Fibroblast of the conjunctiva (primary cell): ENCODE results near the gene UCK2.

Experiments used
- DNase-seq: peaks from one replicate; pipeline ENCODE4 v3.0.0-alpha.2; 2010; ENCODE audit warnings: low read depth

The UCK2 gene

GRCh38 chr1:165834229-165834628 lies 6.8 kb downstream of the UCK2 start:
- no peak for DNase-seq

GRCh38 chr1:165834881-165835280 lies 7.5 kb downstream of the UCK2 start:
- DNase-seq = no peak

- DNase-seq = no peak
Observed at GRCh38 chr1:165836664-165837482, 9.5 kb downstream of the UCK2 start.

GRCh38 chr1:165837838-165838364 lies 10.5 kb downstream of the UCK2 start:
- no peak for DNase-seq

GRCh38 chr1:165840423-165840822 lies 13.0 kb downstream of the UCK2 start:
- no peak for DNase-seq

GRCh38 chr1:165841582-165842017 lies 14.2 kb downstream of the UCK2 start:
- no peak for DNase-seq

- no peak for DNase-seq
Observed at GRCh38 chr1:165842023-165842670, 14.7 kb downstream of the UCK2 start.

- no peak for DNase-seq
Observed at GRCh38 chr1:165842671-165843129, 15.3 kb downstream of the UCK2 start.

- no peak for DNase-seq
Observed at GRCh38 chr1:165843304-165843703, 15.9 kb downstream of the UCK2 start.

GRCh38 chr1:165844114-165844798 lies 16.8 kb downstream of the UCK2 start:
- no peak for DNase-seq

GRCh38 chr1:165844933-165845332 lies 17.5 kb downstream of the UCK2 start:
- DNase-seq = no peak

- DNase-seq = no peak
Observed at GRCh38 chr1:165845569-165845968, 18.2 kb downstream of the UCK2 start.

GRCh38 chr1:165845992-165846748 lies 18.8 kb downstream of the UCK2 start:
- DNase-seq = no peak

- no peak for DNase-seq
Observed at GRCh38 chr1:165847486-165847885, 20.1 kb downstream of the UCK2 start.

- no peak for DNase-seq
Observed at GRCh38 chr1:165849353-165850133, 22.1 kb downstream of the UCK2 start.

GRCh38 chr1:165851034-165851658 lies 23.7 kb downstream of the UCK2 start:
- no peak for DNase-seq

- DNase-seq = no peak
Observed at GRCh38 chr1:165852871-165853270, 25.5 kb downstream of the UCK2 start.

GRCh38 chr1:165853528-165854075 lies 26.2 kb downstream of the UCK2 start:
- DNase-seq = no peak

- peak; percentile 60 for DNase-seq
Observed at GRCh38 chr1:165854101-165854845, 26.9 kb downstream of the UCK2 start.
